ENCODE data around the gene PHC2.

Gene PHC2

GRCh38 chr1:33445108-33445507 is 14.2 kb upstream of the PHC2 start:
- DNase-seq: no peak

- no peak for DNase-seq
Observed at GRCh38 chr1:33443705-33444180, 12.8 kb upstream of the PHC2 start.

GRCh38 chr1:33443080-33443704 is 12.3 kb upstream of the PHC2 start:
- no peak for DNase-seq

- no peak for DNase-seq
Observed at GRCh38 chr1:33442141-33442540, 11.2 kb upstream of the PHC2 start.

GRCh38 chr1:33441088-33441745 is 10.3 kb upstream of the PHC2 start:
- DNase-seq: no peak

- DNase-seq: no peak
Observed at GRCh38 chr1:33439662-33440061, 8.8 kb upstream of the PHC2 start.

- no peak for DNase-seq
Observed at GRCh38 chr1:33438364-33439160, 7.7 kb upstream of the PHC2 start.

- no peak for DNase-seq
Observed at GRCh38 chr1:33436557-33437285, 5.8 kb upstream of the PHC2 start.

GRCh38 chr1:33435096-33435820 is 4.4 kb upstream of the PHC2 start:
- no peak for DNase-seq

- no peak for DNase-seq
Observed at GRCh38 chr1:33434363-33434750, 3.5 kb upstream of the PHC2 start.

GRCh38 chr1:33433509-33434362 is 2.8 kb upstream of the PHC2 start:
- no peak for DNase-seq

GRCh38 chr1:33429856-33430691 is 821 bp downstream of the PHC2 start:
- no peak for DNase-seq

GRCh38 chr1:33429332-33429731 is 1.6 kb downstream of the PHC2 start:
- DNase-seq: no peak

- DNase-seq: no peak
Observed at GRCh38 chr1:33428661-33429060, 2.2 kb downstream of the PHC2 start.

- no peak for DNase-seq
Observed at GRCh38 chr1:33426916-33427315, 4.0 kb downstream of the PHC2 start.

GRCh38 chr1:33425900-33426299 is 5.0 kb downstream of the PHC2 start:
- no peak for DNase-seq

GRCh38 chr1:33424610-33425009 is 6.3 kb downstream of the PHC2 start:
- no peak for DNase-seq

GRCh38 chr1:33424205-33424604 is 6.7 kb downstream of the PHC2 start:
- DNase-seq: no peak

GRCh38 chr1:33420870-33421775 is 9.8 kb downstream of the PHC2 start:
- DNase-seq: no peak

- no peak for DNase-seq
Observed at GRCh38 chr1:33418811-33419210, 12.1 kb downstream of the PHC2 start.
